ENCODE measurements around the gene RPS6KA5. TPM values are rescaled to one million over a fixed set of nuclear protein-coding genes. Genes with fewer than 3 reads are reported as not detected.

The RPS6KA5 gene
- total RNA-seq, 1 experiment from 2014 or later: 3.8 TPM

DNA sequence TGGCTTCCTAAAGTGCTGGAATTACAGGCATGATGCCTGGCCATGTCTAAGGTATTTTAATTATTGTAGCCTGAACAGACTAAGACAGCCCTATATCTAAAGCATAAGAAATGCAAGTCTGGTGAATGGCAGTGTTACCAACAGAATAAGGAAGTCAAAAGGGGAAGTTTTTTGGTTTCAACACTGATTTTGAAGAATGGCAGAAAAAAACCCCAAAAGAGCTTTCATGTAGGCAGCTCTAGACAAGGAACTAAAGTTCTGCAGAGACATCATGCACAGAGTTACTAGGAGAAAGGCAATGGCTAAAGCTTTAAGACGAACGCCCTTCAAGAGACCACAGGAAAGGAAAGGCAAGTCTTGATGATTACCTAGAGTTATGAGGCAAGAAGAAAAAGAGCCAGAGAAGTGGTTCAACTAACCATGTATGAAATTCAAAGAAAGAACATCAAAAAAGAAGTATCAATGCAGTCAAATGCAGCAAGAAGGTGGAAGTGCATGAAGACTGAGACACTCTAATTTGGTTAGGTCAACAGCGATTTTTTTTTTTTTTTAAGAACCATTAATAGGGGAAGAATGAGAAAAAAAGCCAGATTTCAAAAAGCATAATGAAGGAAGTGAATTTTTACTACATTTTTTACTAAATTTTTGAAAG lies 50.8 kb downstream of the RPS6KA5 start:
- no peak overlapping the region for H2AK5ac ChIP-seq (ENCODE audit: insufficient read length, low read length)
- H3T11ph ChIP-seq (ENCODE audit: low read length): no peak overlapping the region
- H4K8ac ChIP-seq (replicated peaks; ENCODE audit: insufficient read length, low read depth, low read length): no peak overlapping the region
- H3K79me1 ChIP-seq (ENCODE audit: insufficient read depth, low read depth, low read length, poor library complexity, severe bottlenecking): no peaks in the 10 kb centered on the region
- no peaks in the 10 kb centered on the region for H3K36me3 Mint-ChIP-seq (ENCODE audit: insufficient read depth in 1 of 3, low read depth in 3 of 3)
- no peaks in the 10 kb centered on the region for H3K27me3 Mint-ChIP-seq (ENCODE audit: low read depth)
- no peak overlapping the region for H3K4ac ChIP-seq (ENCODE audit: low read depth, low read length)
- H2BK20ac ChIP-seq (ENCODE audit: low read depth, low read length, poor library complexity, severe bottlenecking): no peak overlapping the region
- H2BK5ac ChIP-seq (ENCODE audit: insufficient read length, low read length): no peak overlapping the region
- no peaks in the 10 kb centered on the region for H3K79me2 ChIP-seq (ENCODE audit: insufficient read depth, low read length)
- H3K23me2 ChIP-seq (ENCODE audit: insufficient read length, low read depth, low read length, poor library complexity, severe bottlenecking): no peaks in the 10 kb centered on the region
- H4K5ac ChIP-seq (ENCODE audit: insufficient read length, low read depth, low read length): no peak overlapping the region
- no peaks in the 10 kb centered on the region for H4K20me1 ChIP-seq (ENCODE audit: control insufficient read depth, insufficient read depth, insufficient read length)
- no peak overlapping the region for H3K4me3 Mint-ChIP-seq
- no peak overlapping the region for H3K27ac ChIP-seq (ENCODE audit: insufficient read length, low read depth, low read length)
- no peak overlapping the region for H3K27ac Mint-ChIP-seq
- H3K14ac ChIP-seq (ENCODE audit: insufficient read depth, low read length): no peak overlapping the region
- no peak overlapping the region for H3K56ac ChIP-seq (ENCODE audit: insufficient read length, low read depth, low read length)
- H3K4me1 Mint-ChIP-seq: peaks cover 0 to 4% of the 10 kb centered on the region in 2 experiments; a peak in 1 of 4 replicates
- H3K18ac ChIP-seq (ENCODE audit: insufficient read length, low read depth, low read length): no peak overlapping the region
- H2AFZ ChIP-seq (ENCODE audit: low read length): no peak overlapping the region
- H4K91ac ChIP-seq (ENCODE audit: insufficient read length, low read depth, low read length): no peak overlapping the region
- no peak for DNase-seq
- no peaks in the 10 kb centered on the region for H3K4me1 ChIP-seq (ENCODE audit: insufficient read depth, low read length)
- no peak overlapping the region for H2BK15ac ChIP-seq (ENCODE audit: low read depth, low read length)
- H2BK120ac ChIP-seq (ENCODE audit: low read depth, low read length, poor library complexity, severe bottlenecking): no peak overlapping the region
- TF ChIP-seq, protein P1, sequence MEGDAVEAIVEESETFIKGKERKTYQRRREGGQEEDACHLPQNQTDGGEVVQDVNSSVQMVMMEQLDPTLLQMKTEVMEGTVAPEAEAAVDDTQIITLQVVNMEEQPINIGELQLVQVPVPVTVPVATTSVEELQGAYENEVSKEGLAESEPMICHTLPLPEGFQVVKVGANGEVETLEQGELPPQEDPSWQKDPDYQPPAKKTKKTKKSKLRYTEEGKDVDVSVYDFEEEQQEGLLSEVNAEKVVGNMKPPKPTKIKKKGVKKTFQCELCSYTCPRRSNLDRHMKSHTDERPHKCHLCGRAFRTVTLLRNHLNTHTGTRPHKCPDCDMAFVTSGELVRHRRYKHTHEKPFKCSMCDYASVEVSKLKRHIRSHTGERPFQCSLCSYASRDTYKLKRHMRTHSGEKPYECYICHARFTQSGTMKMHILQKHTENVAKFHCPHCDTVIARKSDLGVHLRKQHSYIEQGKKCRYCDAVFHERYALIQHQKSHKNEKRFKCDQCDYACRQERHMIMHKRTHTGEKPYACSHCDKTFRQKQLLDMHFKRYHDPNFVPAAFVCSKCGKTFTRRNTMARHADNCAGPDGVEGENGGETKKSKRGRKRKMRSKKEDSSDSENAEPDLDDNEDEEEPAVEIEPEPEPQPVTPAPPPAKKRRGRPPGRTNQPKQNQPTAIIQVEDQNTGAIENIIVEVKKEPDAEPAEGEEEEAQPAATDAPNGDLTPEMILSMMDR (conservative IDR thresholded peaks at IDR 0.05): no peak
- no peak overlapping the region for H2BK12ac ChIP-seq (ENCODE audit: insufficient read length, low read depth, low read length)
- H3K9ac ChIP-seq (ENCODE audit: extremely low read depth, insufficient read length, low read length): no peak overlapping the region
- H3K27me3 ChIP-seq (ENCODE audit: insufficient read depth, low read length): no peaks in the 10 kb centered on the region
- no peak overlapping the region for H3K4me2 ChIP-seq (ENCODE audit: insufficient read depth, insufficient read length, low read length)
- H3K9me3 Mint-ChIP-seq: no peaks in the 10 kb centered on the region
- H3K23ac ChIP-seq (ENCODE audit: insufficient read length, low read depth, low read length): no peak overlapping the region
- no peaks in the 10 kb centered on the region for H3K9me3 ChIP-seq (ENCODE audit: control insufficient read depth, low read depth, low read length)
- no CpG with 5 or more reads among the region's 3 CpGs for WGBS (ENCODE audit: extremely low coverage, insufficient read length, low lambda C conversion rate)
